Mucosa of stomach (tissue), 1 donor: Measurements from ENCODE around the gene GRK2.
A peak's percentile ranks its signal among the peaks of the same experiment; 100 is the strongest.

Source experiments
- H3K27me3 ChIP-seq: one replicate; pipeline ENCODE4 v1.7.0; 2013; ENCODE audit warnings: mild to moderate bottlenecking, low read length; ENCODE audit not compliant: control insufficient read depth, insufficient read depth
- H3K36me3 ChIP-seq: one replicate; pipeline ENCODE4 v1.7.0; 2013; ENCODE audit warnings: low read length; ENCODE audit not compliant: control insufficient read depth, insufficient read depth
- H3K4me1 ChIP-seq: one replicate; pipeline ENCODE4 v1.7.0; 2013; ENCODE audit warnings: mild to moderate bottlenecking, low read length; ENCODE audit not compliant: control insufficient read depth, insufficient read depth
- H3K4me3 ChIP-seq: one replicate; pipeline ENCODE4 v1.7.0; 2013; ENCODE audit warnings: low read length
- H3K9ac ChIP-seq: one replicate; pipeline ENCODE4 v1.7.0; 2013; ENCODE audit warnings: mild to moderate bottlenecking, low read length, moderate library complexity
- H3K9me3 ChIP-seq: one replicate; pipeline ENCODE4 v1.7.0; 2013; ENCODE audit warnings: mild to moderate bottlenecking, low read length, moderate library complexity; ENCODE audit not compliant: control insufficient read depth
- donor health status: Pancreatic carcinoma.

GRK2 gene

DNA sequence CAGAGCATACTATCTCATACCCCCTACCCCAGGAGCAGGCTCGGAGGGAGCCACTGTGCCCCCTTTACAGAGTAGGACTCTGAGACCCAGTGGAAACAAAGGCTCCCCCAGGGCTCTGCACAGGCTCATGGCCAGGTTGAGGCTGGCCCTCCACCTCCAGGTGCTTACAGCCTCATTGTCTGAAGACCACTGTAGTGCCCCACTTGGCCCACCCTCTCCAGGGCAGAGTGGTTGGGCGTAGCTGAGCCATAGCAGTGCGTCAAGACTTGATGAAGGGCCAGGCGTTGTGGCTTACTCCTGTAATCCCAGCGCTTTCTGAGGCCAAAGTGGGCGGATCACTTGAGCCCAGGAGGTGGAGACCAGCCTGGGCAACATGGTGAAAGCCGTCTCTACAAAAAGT lies 24.5 kb downstream of the GRK2 start:
- no peaks in the 10 kb centered on the region for H3K27me3 ChIP-seq
- H3K4me3 ChIP-seq, result no peak overlapping the region

DNA sequence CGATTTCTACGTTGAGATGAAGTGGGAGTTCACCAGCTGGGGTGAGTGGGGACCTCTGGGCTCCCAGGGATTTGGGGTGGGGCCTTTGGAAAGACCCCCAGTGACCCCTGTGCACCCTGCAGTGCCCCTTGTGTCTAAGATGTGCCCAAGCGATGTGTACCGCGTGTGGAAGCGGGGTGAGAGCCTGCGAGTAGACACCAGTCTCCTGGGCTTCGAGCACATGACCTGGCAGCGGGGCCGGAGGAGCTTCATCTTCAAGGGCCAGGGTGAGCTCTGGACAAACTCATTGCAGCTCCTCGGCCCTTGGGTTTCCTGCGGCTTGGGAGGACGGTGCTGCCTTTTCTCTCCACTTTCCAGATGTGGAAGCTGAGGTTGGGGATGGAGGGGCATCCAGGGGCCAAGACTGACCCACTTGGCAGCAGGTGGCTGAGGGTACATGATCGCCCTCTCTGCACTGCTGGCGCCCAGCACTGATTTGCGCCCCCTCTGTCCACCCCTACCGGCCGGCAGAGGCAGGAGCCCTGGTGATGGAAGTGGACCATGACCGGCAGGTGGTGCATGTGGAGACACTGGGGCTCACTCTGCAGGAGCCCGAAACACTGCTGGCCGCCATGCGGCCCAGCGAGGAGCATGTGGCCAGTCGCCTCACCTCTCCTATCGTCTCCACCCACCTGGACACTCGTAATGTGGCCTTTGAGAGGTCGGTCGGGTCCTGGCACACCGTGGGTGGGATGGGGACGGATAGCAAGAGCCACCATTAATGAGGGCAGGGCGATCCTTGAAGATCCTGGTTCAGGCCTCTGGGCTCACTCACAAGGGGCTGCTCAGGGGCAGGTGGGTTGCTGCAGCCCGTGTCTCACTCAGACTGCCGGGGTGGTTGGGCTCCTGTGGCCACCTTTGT lies 25.5 kb downstream of the GRK2 start:
- H3K4me1 ChIP-seq, result peaks cover 42% of the 10 kb centered on the region
- H3K36me3 ChIP-seq, result no peaks in the 10 kb centered on the region
- H3K9me3 ChIP-seq, result no peaks in the 10 kb centered on the region
- no peak overlapping the region for H3K4me3 ChIP-seq
- no peak overlapping the region for H3K9ac ChIP-seq
- H3K27me3 ChIP-seq, result no peaks in the 10 kb centered on the region

More for the DNA sequence above, 24.5 kb downstream of the GRK2 start:
- H3K9me3 ChIP-seq, result no peaks in the 10 kb centered on the region
- no peaks in the 10 kb centered on the region for H3K36me3 ChIP-seq
- no peak overlapping the region for H3K9ac ChIP-seq
- peaks cover 42% of the 10 kb centered on the region for H3K4me1 ChIP-seq

- Histone ChIP-seq H3K9ac (no peak overlapping the region), H3K27me3 (no peaks in the 10 kb centered on the region), H3K9me3 (no peaks in the 10 kb centered on the region), H3K36me3 (no peaks in the 10 kb centered on the region), H3K4me3 (no peak overlapping the region), H3K4me1 (peaks cover 35% of the 10 kb centered on the region)
These were observed 26.4 kb downstream of the GRK2 start for GRCh38 chr11:67292671-67293070.

DNA sequence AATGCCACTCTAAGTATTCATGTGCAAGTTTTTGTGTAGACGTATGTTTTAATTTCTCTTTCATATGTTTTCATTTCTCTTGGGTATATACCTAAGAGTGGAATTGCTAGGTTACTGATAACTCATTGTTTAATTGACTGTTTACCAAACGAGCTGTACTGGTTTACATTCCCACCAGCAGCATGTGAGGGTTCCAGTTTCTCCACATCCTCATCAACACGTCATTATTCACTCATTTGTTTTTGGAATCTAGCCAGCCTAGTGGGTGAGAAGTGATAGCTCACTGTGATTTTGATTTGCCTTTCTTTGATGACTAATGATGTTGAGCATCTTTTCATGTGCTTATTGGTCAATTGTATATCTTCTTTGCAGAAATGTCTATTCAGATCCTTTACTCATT lies 26.8 kb downstream of the GRK2 start:
- H3K27me3 ChIP-seq, result no peaks in the 10 kb centered on the region
- H3K4me3 ChIP-seq, result no peak overlapping the region
- H3K9me3 ChIP-seq, result no peaks in the 10 kb centered on the region
- H3K36me3 ChIP-seq, result no peaks in the 10 kb centered on the region
- peaks cover 31% of the 10 kb centered on the region for H3K4me1 ChIP-seq
- no peak overlapping the region for H3K9ac ChIP-seq

GRCh38 chr11:67295846-67296245 lies 29.6 kb downstream of the GRK2 start:
- Histone ChIP-seq H3K9ac (no peak overlapping the region), H3K27me3 (no peaks in the 10 kb centered on the region), H3K36me3 (peaks cover 13% of the 10 kb centered on the region), H3K4me1 (peaks cover 12% of the 10 kb centered on the region), H3K4me3 (no peak overlapping the region), H3K9me3 (no peaks in the 10 kb centered on the region)

GRCh38 chr11:67298786-67299185 lies 32.5 kb downstream of the GRK2 start:
- Histone ChIP-seq H3K9ac (no peak overlapping the region), H3K27me3 (no peaks in the 10 kb centered on the region), H3K36me3 (peaks cover 15% of the 10 kb centered on the region), H3K9me3 (no peaks in the 10 kb centered on the region), H3K4me3 (no peak overlapping the region), H3K4me1 (peaks cover 14% of the 10 kb centered on the region)

GRCh38 chr11:67299471-67300191 lies 33.4 kb downstream of the GRK2 start:
- Histone ChIP-seq H3K27me3 (no peaks in the 10 kb centered on the region), H3K36me3 (peaks cover 15% of the 10 kb centered on the region), H3K4me3 (no peak overlapping the region), H3K9me3 (no peaks in the 10 kb centered on the region), H3K4me1 (peaks cover 18% of the 10 kb centered on the region), H3K9ac (no peak overlapping the region)

- Histone ChIP-seq H3K27me3 (no peaks in the 10 kb centered on the region), H3K4me1 (peaks cover 22% of the 10 kb centered on the region), H3K4me3 (no peak overlapping the region), H3K9ac (no peak overlapping the region), H3K36me3 (peaks cover 15% of the 10 kb centered on the region), H3K9me3 (no peaks in the 10 kb centered on the region)
These were observed 34.0 kb downstream of the GRK2 start for GRCh38 chr11:67300256-67300755.

DNA sequence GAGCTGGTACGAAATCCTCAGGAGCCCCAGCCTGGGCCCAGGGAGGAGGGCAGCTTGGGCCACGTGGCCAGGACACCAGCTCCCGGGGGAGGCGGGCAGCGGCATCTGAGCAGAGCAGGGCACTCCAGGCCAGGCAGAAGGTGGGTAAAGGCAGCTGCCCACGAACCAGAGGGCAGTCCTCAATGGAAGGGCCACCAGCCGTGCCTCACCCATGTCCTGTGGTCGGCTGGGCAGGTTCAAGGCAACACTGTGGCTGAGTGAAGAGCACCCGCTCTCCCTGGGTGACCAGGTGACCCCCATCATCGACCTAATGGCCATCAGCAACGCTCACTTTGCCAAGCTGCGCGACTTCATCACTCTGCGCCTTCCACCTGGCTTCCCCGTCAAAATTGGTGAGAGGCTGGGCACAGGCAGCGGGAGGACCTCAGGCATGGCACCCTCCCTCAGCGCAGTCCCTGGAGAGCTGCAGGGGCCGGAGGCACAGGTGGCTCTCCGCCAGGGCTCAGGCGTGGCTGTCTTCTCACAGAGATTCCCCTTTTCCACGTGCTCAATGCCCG lies 34.6 kb downstream of the GRK2 start:
- no peaks in the 10 kb centered on the region for H3K9me3 ChIP-seq
- peaks cover 25% of the 10 kb centered on the region for H3K4me1 ChIP-seq
- no peaks in the 10 kb centered on the region for H3K27me3 ChIP-seq
- H3K4me3 ChIP-seq, result no peak overlapping the region
- H3K36me3 ChIP-seq, result peaks cover 15% of the 10 kb centered on the region
- H3K9ac ChIP-seq, result no peak overlapping the region

- peaks cover 25% of the 10 kb centered on the region for H3K4me1 ChIP-seq
- H3K36me3 ChIP-seq, result peaks cover 15% of the 10 kb centered on the region
- H3K4me3 ChIP-seq, result no peak overlapping the region
- H3K9me3 ChIP-seq, result no peaks in the 10 kb centered on the region
- H3K27me3 ChIP-seq, result no peaks in the 10 kb centered on the region
- no peak overlapping the region for H3K9ac ChIP-seq
These were observed 35.1 kb downstream of the GRK2 start for GRCh38 chr11:67301313-67301921.

GRCh38 chr11:67301951-67302516 lies 35.8 kb downstream of the GRK2 start:
- H3K4me1 ChIP-seq, result peaks cover 25% of the 10 kb centered on the region
- H3K9ac ChIP-seq, result peak overlapping the region; percentile 89
- H3K27me3 ChIP-seq, result no peaks in the 10 kb centered on the region
- no peak overlapping the region for H3K4me3 ChIP-seq
- H3K9me3 ChIP-seq, result no peaks in the 10 kb centered on the region
- peaks cover 18% of the 10 kb centered on the region for H3K36me3 ChIP-seq
